ENCODE data around the gene CAPN11.
"Not testable (repeated sequence)": the region's sequence is repeated elsewhere in the genome, so short reads cannot be mapped to it uniquely, and the experiment has no call there.

Gene CAPN11

GRCh38 chr6:44128020-44128917 is 30.4 kb upstream of the CAPN11 start:
- in situ Hi-C loops (cut with HindIII; ENCODE audit: low sequenced_read_pairs) = no loop called here

GRCh38 chr6:44129841-44130322 is 28.7 kb upstream of the CAPN11 start:
- in situ Hi-C loops (cut with HindIII; ENCODE audit: low sequenced_read_pairs) = no loop called here

GRCh38 chr6:44131892-44132291 is 26.7 kb upstream of the CAPN11 start:
- in situ Hi-C loops (cut with HindIII; ENCODE audit: low sequenced_read_pairs) = no loop called here

DNA sequence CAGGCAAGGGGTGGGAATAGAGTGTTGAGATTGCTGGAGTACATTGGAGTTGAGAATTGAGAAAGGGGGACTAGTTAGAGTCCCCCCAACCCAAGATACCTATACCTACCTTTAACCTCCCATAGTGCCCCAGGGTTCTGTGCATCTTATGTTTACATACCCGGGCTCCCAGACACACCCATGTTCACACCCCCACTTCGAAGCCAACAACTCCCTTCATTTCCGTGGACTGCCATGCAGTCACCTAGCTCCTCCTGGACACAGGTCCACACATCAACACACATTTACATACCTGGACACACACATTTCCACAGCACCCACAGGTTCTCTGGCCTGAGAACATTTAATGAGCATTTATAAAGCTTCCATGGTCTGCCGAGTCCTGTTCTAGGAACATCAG is 26.1 kb upstream of the CAPN11 start:
- in situ Hi-C loops (cut with HindIII; ENCODE audit: low sequenced_read_pairs) = no loop called here

DNA sequence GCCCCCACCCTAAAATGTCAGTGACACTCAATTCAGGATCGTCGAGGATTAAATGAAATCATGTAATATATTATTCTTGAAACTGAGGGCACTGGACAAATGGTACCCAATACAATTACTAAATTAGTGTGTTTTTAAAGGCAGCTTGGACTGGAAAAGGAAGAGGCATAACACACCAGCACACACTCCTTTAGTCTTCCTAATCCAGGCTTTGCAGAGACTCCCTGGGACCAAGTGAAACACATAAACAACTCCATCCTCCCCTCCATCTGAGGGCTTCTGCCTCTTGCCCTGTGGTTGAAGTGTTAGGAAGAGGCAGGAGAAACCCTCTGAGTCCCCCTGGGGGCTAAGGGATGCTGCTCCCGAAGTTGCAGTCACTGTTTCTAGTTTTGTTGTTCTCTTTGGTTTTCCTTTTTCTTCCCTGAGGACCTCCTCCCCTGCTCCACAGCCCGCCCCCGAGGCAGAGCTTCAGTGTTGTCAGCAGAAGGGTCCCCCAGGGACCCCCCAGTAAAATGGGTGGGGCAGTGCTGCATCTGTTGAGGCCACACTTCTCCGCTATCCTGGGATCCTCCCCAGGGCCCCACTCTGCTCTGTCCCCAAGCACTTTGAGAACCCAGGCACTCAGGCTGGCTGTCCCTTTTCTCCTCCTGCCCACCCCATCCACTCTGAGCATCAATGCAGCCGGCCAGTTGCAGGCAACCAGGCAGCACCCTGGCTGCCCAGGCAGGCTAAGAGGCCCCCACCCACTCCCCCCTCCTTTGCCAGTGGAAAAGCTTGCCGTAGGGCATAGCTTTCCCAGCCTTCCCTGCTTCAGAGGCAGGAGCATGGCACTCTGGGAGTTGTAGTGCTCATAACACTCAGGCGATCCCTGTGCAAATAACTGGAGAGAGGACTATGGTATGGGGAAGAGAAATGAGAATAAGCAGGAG is 25.4 kb upstream of the CAPN11 start:
- in situ Hi-C loops (cut with HindIII; ENCODE audit: low sequenced_read_pairs) = no loop called here

GRCh38 chr6:44133981-44134711 is 24.5 kb upstream of the CAPN11 start:
- in situ Hi-C loops (cut with HindIII; ENCODE audit: low sequenced_read_pairs) = no loop called here

- in situ Hi-C loops (cut with HindIII; ENCODE audit: low sequenced_read_pairs) = no loop called here
Observed at GRCh38 chr6:44135173-44135758, 23.4 kb upstream of the CAPN11 start.

DNA sequence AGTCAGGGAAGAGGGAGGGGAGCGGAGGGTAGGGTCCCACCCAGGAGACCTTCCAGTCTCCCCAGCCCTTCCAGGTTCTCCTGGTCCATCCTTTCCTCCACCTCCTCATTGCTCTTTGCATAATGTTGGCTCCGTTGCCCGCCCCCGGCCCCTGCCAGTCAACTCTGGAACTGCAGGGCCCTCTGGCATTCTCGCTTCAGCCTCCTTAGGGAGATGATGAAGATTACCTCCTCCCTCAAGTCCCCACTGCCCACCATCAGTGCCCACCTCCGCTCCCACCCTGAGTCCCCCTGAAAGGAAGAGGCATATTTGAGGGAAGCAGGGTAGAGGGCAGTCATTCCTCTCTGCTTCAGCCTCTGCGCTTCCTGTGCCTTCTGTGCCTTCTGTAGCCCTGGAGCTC is 22.7 kb upstream of the CAPN11 start:
- in situ Hi-C loops (cut with HindIII; ENCODE audit: low sequenced_read_pairs) = no loop called here

GRCh38 chr6:44138717-44139350 is 19.8 kb upstream of the CAPN11 start:
- in situ Hi-C loops (cut with HindIII; ENCODE audit: low sequenced_read_pairs) = no loop called here

DNA sequence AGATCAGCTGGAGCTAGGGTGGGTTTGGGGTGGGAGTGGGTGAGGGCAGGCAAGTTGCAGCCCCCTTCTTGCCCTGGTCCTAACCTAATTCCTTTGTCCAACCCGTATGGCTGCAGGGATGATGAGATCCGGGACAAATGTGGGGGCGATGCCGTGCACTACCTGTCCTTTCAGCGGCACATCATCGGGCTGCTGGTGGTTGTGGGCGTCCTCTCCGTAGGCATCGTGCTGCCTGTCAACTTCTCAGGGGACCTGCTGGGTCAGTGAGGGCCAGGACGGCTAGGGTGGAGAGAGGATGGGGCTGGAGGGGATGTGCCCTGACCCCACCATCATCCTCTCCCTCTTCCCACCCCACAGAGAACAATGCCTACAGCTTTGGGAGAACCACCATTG is 19.3 kb upstream of the CAPN11 start:
- in situ Hi-C loops (cut with HindIII; ENCODE audit: low sequenced_read_pairs) = no loop called here

- in situ Hi-C loops (cut with HindIII; ENCODE audit: low sequenced_read_pairs) = no loop called here
Observed at GRCh38 chr6:44142835-44143234, 15.8 kb upstream of the CAPN11 start.

DNA sequence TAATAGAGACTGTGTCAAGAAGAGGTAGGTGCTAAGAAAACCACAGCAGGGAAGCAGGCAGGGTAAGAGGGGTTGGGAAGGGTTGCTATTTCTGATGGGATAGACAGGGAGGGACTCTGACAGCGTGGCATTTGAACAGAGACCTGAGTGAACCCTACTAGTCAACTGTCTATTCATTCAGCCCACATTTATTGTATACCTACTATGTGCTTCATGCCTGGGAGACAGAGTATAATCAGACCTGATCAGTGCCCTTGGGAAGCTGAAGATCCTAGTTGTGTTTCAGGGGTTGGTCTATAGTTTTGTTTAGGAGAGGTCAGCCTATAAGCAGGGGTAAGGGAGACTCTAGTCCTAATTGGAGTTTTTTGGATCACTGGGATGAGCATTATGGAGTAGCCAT is 14.9 kb upstream of the CAPN11 start:
- in situ Hi-C loops (cut with HindIII; ENCODE audit: low sequenced_read_pairs) = no loop called here

- in situ Hi-C loops (cut with HindIII; ENCODE audit: low sequenced_read_pairs) = not testable (repeated sequence)
Observed at GRCh38 chr6:44144536-44144935, 14.1 kb upstream of the CAPN11 start.

- in situ Hi-C loops (cut with HindIII; ENCODE audit: low sequenced_read_pairs) = no loop called here
Observed at GRCh38 chr6:44145839-44146238, 12.8 kb upstream of the CAPN11 start.

GRCh38 chr6:44146685-44147084 is 11.9 kb upstream of the CAPN11 start:
- in situ Hi-C loops (cut with HindIII; ENCODE audit: low sequenced_read_pairs) = no loop called here

DNA sequence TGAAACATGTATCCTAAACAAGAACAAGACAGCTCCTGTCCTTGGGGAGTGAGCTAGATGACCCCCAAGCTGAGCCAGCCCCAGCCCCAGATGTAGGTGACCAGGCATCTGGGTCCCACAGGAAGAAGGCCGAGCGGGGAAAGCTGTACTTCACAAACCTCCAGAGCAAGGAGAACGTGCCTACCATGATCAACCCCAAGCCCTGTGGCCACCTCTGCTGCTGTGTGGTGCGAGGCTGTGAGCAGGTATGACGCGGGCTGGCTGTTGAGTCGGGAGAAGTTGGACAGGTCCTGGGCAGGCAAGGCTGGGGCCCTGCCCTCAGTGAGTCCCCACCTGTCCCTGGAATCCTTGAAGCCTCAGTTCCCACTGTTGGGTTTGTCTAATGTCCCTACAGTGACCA is 11.4 kb upstream of the CAPN11 start:
- in situ Hi-C loops (cut with HindIII; ENCODE audit: low sequenced_read_pairs) = no loop called here

DNA sequence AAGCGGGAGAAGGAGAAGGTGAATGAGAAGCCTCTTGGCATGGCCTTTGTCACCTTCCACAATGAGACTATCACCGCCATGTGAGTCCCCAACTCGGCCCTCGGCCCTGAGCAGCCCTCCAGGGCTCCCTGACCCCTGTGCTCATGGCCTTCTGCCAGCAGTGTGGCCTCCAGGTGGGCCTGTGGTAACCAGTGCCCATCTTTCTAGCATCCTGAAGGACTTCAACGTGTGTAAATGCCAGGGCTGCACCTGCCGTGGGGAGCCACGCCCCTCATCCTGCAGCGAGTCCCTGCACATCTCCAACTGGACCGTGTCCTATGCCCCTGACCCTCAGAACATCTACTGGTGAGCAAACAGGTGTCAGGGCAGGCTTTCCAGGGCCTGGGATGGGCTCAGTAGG is 10.3 kb upstream of the CAPN11 start:
- in situ Hi-C loops (cut with HindIII; ENCODE audit: low sequenced_read_pairs) = no loop called here

GRCh38 chr6:44149369-44150012 is 9.1 kb upstream of the CAPN11 start:
- in situ Hi-C loops (cut with HindIII; ENCODE audit: low sequenced_read_pairs) = no loop called here

GRCh38 chr6:44150317-44150917 is 8.2 kb upstream of the CAPN11 start:
- in situ Hi-C loops (cut with HindIII; ENCODE audit: low sequenced_read_pairs) = no loop called here
